CD4-positive, alpha-beta memory T cell (primary cell): Measurements from ENCODE around the gene FASN. TPM values are rescaled to one million over a fixed set of nuclear protein-coding genes. Genes with fewer than 3 reads are reported as not detected.
A peak's percentile ranks its signal among the peaks of the same experiment; 100 is the strongest.

Source experiments
- CTCF ChIA-PET: fragments of 350-600 bp; sonication (Branson Sonifier 250); formaldehyde crosslinking; loops from one replicate; lab custom pipeline; 2021; ENCODE audit warnings: inconsistent platforms; ENCODE audit not compliant: partially characterized antibody; lab: Charles Lee
- POLR2A ChIA-PET: fragments of 350-600 bp; sonication (Branson Sonifier 250); formaldehyde crosslinking; loops from one replicate; lab custom pipeline; 2021; ENCODE audit not compliant: partially characterized antibody; lab: Charles Lee
- DNase-seq, 5 donors: peaks; one replicate each; pipeline versions ENCODE4 v3.0.0 to v3.0.0-alpha.2; 2020 to 2022; ENCODE audit warnings: mixed read lengths in 1 of 5
- H3K27ac ChIP-seq: one replicate; pipeline ENCODE4 v1.7.0; 2013; ENCODE audit warnings: low read depth, low read length
- H3K27me3 ChIP-seq: 2 replicates; pipeline ENCODE4 v1.7.0; 2013; ENCODE audit warnings: mild to moderate bottlenecking, low read length, moderate library complexity; ENCODE audit not compliant: insufficient read depth
- H3K36me3 ChIP-seq: 2 replicates; pipeline ENCODE4 v1.7.0; 2013; ENCODE audit warnings: mild to moderate bottlenecking, low read length, moderate library complexity; ENCODE audit not compliant: insufficient read depth
- H3K4me1 ChIP-seq: 2 replicates; pipeline ENCODE4 v1.7.0; 2013; ENCODE audit warnings: mild to moderate bottlenecking, low read length, moderate library complexity; ENCODE audit not compliant: insufficient read depth
- H3K4me3 ChIP-seq, 2 donors: one replicate each; pipeline ENCODE4 v1.7.0; 2013; ENCODE audit warnings: low read length in 2 of 2, mild to moderate bottlenecking in 1 of 2
- H3K9me3 ChIP-seq, 2 donors: one replicate each; pipeline ENCODE4 v1.7.0; 2013; ENCODE audit warnings: low read length in 2 of 2, control low read depth in 1 of 2; ENCODE audit not compliant: control insufficient read depth in 1 of 2
- H3K27ac Mint-ChIP-seq, 7 donors: one replicate each; pipeline ENCODE4 v1.8.0; 2020 to 2021; ENCODE audit warnings: mixed read lengths in 7 of 7, mild to moderate bottlenecking in 6 of 7, inconsistent platforms in 3 of 7, moderate library complexity in 3 of 7
- H3K27me3 Mint-ChIP-seq, 2 donors: one replicate each; pipeline ENCODE4 v1.8.0; 2020 to 2021; ENCODE audit warnings: mixed read lengths in 2 of 2
- H3K36me3 Mint-ChIP-seq, 2 donors: one replicate each; pipeline ENCODE4 v1.8.0; 2020 to 2021; ENCODE audit warnings: mixed read lengths in 2 of 2, inconsistent platforms in 1 of 2, mild to moderate bottlenecking in 1 of 2
- H3K4me1 Mint-ChIP-seq, 4 donors: one replicate each; pipeline ENCODE4 v1.8.0; 2020 to 2021; ENCODE audit warnings: mixed read lengths in 4 of 4, mild to moderate bottlenecking in 1 of 4
- H3K4me3 Mint-ChIP-seq, 8 donors: one replicate each; pipeline ENCODE4 v1.8.0; 2020 to 2021; ENCODE audit warnings: mixed read lengths in 8 of 8, mild to moderate bottlenecking in 7 of 8, moderate library complexity in 6 of 8, inconsistent platforms in 3 of 8
- H3K9me3 Mint-ChIP-seq, 8 donors: one replicate each; pipeline ENCODE4 v1.8.0; 2020 to 2021; ENCODE audit warnings: mixed read lengths in 8 of 8, mild to moderate bottlenecking in 5 of 8, inconsistent platforms in 3 of 8, moderate library complexity in 1 of 8
- intact Hi-C: fragments of 100-400 bp; cut with micrococcal nuclease; formaldehyde crosslinking; loops from one replicate; pipeline ENCODE4 v1.15.1; 2023
- polyA plus RNA-seq, 2 donors: library from polyadenylated mRNA; unstranded; fragments of 300-500 nt; fragmentation: Illumina TruSeq; gene quantifications; one replicate each; pipeline ENCODE4 v1.2.3, GENCODE V29; 2021
- total RNA-seq, 2 experiments: library from RNA; stranded (reverse); gene quantifications; one replicate each; pipeline ENCODE4 v1.2.3, GENCODE V29; 2021

Gene FASN
- total and polyA plus RNA-seq, 4 experiments from 2014 or later: 0.03 to 27.7 (median 15.0) TPM

GRCh38 chr17:82088838-82089722 lies 9.0 kb downstream of the FASN start:
- no peaks in the 10 kb centered on the region for H3K27me3 ChIP-seq
- H3K4me1 ChIP-seq: no peaks in the 10 kb centered on the region
- DNase-seq: no peak
- Mint-ChIP-seq H3K9me3 (no peaks in the 10 kb centered on the region), H3K4me3 (no peak overlapping the region), H3K4me1 (no peaks in the 10 kb centered on the region), H3K36me3 (peaks cover 3 to 22% of the 10 kb centered on the region in 2 donors), H3K27ac (no peak overlapping the region), H3K27me3 (no peaks in the 10 kb centered on the region)
- intact Hi-C loops: no loop called here
- H3K4me3 ChIP-seq: no peak overlapping the region
- no peaks in the 10 kb centered on the region for H3K9me3 ChIP-seq
- H3K27ac ChIP-seq: no peak overlapping the region
- ChIA-PET CTCF (no interaction called here), POLR2A (interaction anchor here (1.4 kb wide), 1 partner anchor 24 kb away, joined by 3 read pairs; no protein-coding TSS in a partner anchor)
- peaks cover 53% of the 10 kb centered on the region for H3K36me3 ChIP-seq

- Mint-ChIP-seq H3K9me3 (no peaks in the 10 kb centered on the region), H3K4me3 (no peak overlapping the region), H3K27ac (peak overlapping the region in 1 of 7 donors; percentile 42), H3K27me3 (no peaks in the 10 kb centered on the region), H3K4me1 (no peaks in the 10 kb centered on the region), H3K36me3 (peaks cover 2 to 23% of the 10 kb centered on the region in 2 donors)
- ChIA-PET CTCF (interaction anchor here (1.2 kb wide), 1 partner anchor 66 kb away, joined by 3 read pairs; no protein-coding TSS in a partner anchor), POLR2A (interaction anchor here (1.6 kb wide), 1 partner anchor 18 kb away, joined by 4 read pairs; no protein-coding TSS in a partner anchor)
- Histone ChIP-seq H3K36me3 (peaks cover 57% of the 10 kb centered on the region), H3K4me1 (no peaks in the 10 kb centered on the region), H3K27ac (no peak overlapping the region), H3K27me3 (no peaks in the 10 kb centered on the region), H3K4me3 (no peak overlapping the region), H3K9me3 (no peaks in the 10 kb centered on the region)
- DNase-seq: no peak
- intact Hi-C loops: no loop called here
These were observed 9.8 kb downstream of the FASN start for GRCh38 chr17:82087961-82088837.

GRCh38 chr17:82086941-82087906 lies 10.8 kb downstream of the FASN start:
- no peaks in the 10 kb centered on the region for H3K27me3 Mint-ChIP-seq
- DNase-seq: no peak
- ChIA-PET POLR2A (interaction anchor here (1.6 kb wide), 1 partner anchor 19 kb away, joined by 4 read pairs; no protein-coding TSS in a partner anchor), CTCF (interaction anchor here (1.2 kb wide), 1 partner anchor 67 kb away, joined by 3 read pairs; no protein-coding TSS in a partner anchor)
- H3K4me3 ChIP-seq: no peak overlapping the region
- no peaks in the 10 kb centered on the region for H3K4me1 ChIP-seq
- H3K27me3 ChIP-seq: no peaks in the 10 kb centered on the region
- no peaks in the 10 kb centered on the region for H3K4me1 Mint-ChIP-seq
- no peaks in the 10 kb centered on the region for H3K9me3 Mint-ChIP-seq
- H3K9me3 ChIP-seq: no peaks in the 10 kb centered on the region
- no peak overlapping the region for H3K27ac ChIP-seq
- H3K27ac Mint-ChIP-seq: no peak overlapping the region
- peaks cover 57% of the 10 kb centered on the region for H3K36me3 ChIP-seq
- peaks cover 5 to 24% of the 10 kb centered on the region in 2 donors for H3K36me3 Mint-ChIP-seq
- intact Hi-C loops: no loop called here
- H3K4me3 Mint-ChIP-seq: no peak overlapping the region

- Histone ChIP-seq H3K9me3 (no peaks in the 10 kb centered on the region), H3K27ac (no peak overlapping the region), H3K4me1 (no peaks in the 10 kb centered on the region), H3K4me3 (no peak overlapping the region), H3K36me3 (peaks cover 54% of the 10 kb centered on the region), H3K27me3 (no peaks in the 10 kb centered on the region)
- ChIA-PET POLR2A (interaction anchor here (1.6 kb wide), 1 partner anchor 20 kb away, joined by 4 read pairs; no protein-coding TSS in a partner anchor), CTCF (no interaction called here)
- Mint-ChIP-seq H3K4me1 (no peaks in the 10 kb centered on the region), H3K27me3 (no peaks in the 10 kb centered on the region), H3K4me3 (no peak overlapping the region), H3K36me3 (peaks cover 5 to 20% of the 10 kb centered on the region in 2 donors), H3K9me3 (no peaks in the 10 kb centered on the region), H3K27ac (peak overlapping the region in 1 of 7 donors; percentile 35)
- intact Hi-C loops: no loop called here
- peak in 1 of 5 donors; percentile 19 for DNase-seq
These were observed 11.9 kb downstream of the FASN start for GRCh38 chr17:82085931-82086764.

- Mint-ChIP-seq H3K27me3 (no peaks in the 10 kb centered on the region), H3K4me1 (no peaks in the 10 kb centered on the region), H3K27ac (no peak overlapping the region), H3K4me3 (no peak overlapping the region), H3K36me3 (peaks cover 5 to 20% of the 10 kb centered on the region in 2 donors), H3K9me3 (no peaks in the 10 kb centered on the region)
- Histone ChIP-seq H3K9me3 (no peaks in the 10 kb centered on the region), H3K27me3 (no peaks in the 10 kb centered on the region), H3K27ac (no peak overlapping the region), H3K36me3 (peaks cover 51% of the 10 kb centered on the region), H3K4me1 (no peaks in the 10 kb centered on the region), H3K4me3 (no peak overlapping the region)
- DNase-seq: peak in 1 of 5 donors; percentile 36
- CTCF ChIA-PET: no interaction called here
- intact Hi-C loops: no loop called here
- POLR2A ChIA-PET: no interaction called here
These were observed 12.8 kb downstream of the FASN start for GRCh38 chr17:82085031-82085861.
